ENCODE measurements around the gene OPN4. TPM values are rescaled to one million over a fixed set of nuclear protein-coding genes. Genes with fewer than 3 reads are reported as not detected.
"Not testable (repeated sequence)": the region's sequence is repeated elsewhere in the genome, so short reads cannot be mapped to it uniquely, and the experiment has no call there.

OPN4 gene
- total RNA-seq, 4 donors from 2014 or later: 1.5 TPM; not detected in 3

DNA sequence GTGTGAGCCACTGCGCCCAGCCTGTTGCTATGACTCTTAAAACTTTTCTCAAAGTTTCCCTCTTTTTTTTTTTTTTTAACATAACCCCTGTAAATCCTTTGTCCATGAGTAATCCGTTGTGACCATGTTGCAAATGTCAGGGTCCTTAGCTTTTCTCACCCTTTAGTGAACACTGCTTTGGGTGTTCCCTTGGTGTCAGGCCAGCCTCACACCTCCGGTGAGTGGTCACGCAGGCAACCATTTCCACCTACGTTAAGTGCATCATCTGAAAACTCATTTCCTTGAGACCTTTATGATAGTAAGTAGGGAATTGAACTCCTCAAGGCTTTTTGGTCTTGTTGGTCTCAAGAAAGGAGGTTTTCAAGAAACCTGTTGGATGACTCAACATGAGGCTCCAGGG lies 41.3 kb upstream of the OPN4 start:
- DNase-seq: no peak
- no peak overlapping the region for H3K27ac ChIP-seq
- no peaks in the 10 kb centered on the region for H3K27me3 ChIP-seq
- WGBS, 2 donors (ENCODE audit: low coverage in 1 of 2): 87 to 91% methylated on average over 3 to 5 of the region's 5 CpGs
- H3K4me1 ChIP-seq: no peaks in the 10 kb centered on the region
- TF ChIP-seq EP300 (IDR thresholded peaks at IDR 0.05; ENCODE audit: low read depth) (no peak), POLR2A (IDR thresholded peaks at IDR 0.05) (no peak), POLR2AphosphoS5 (IDR thresholded peaks at IDR 0.05) (no peak)
- TF ChIP-seq, protein P1, sequence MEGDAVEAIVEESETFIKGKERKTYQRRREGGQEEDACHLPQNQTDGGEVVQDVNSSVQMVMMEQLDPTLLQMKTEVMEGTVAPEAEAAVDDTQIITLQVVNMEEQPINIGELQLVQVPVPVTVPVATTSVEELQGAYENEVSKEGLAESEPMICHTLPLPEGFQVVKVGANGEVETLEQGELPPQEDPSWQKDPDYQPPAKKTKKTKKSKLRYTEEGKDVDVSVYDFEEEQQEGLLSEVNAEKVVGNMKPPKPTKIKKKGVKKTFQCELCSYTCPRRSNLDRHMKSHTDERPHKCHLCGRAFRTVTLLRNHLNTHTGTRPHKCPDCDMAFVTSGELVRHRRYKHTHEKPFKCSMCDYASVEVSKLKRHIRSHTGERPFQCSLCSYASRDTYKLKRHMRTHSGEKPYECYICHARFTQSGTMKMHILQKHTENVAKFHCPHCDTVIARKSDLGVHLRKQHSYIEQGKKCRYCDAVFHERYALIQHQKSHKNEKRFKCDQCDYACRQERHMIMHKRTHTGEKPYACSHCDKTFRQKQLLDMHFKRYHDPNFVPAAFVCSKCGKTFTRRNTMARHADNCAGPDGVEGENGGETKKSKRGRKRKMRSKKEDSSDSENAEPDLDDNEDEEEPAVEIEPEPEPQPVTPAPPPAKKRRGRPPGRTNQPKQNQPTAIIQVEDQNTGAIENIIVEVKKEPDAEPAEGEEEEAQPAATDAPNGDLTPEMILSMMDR (IDR thresholded peaks at IDR 0.05): no peak
- in situ Hi-C loops (cut with MboI; ENCODE audit: low pct_ligation_motif_present in 1 of 4, low pct_unique_long_range_greater_than_20kb in 1 of 4, low sequenced_read_pairs in 3 of 4) (no loop called here), intact Hi-C loops (cut with DNase I; ENCODE audit: low total_unique reads) (no loop called here)
- no peaks in the 10 kb centered on the region for H3K9me3 ChIP-seq
- H3K36me3 ChIP-seq: no peaks in the 10 kb centered on the region
- H3K4me3 ChIP-seq: no peak overlapping the region

DNA sequence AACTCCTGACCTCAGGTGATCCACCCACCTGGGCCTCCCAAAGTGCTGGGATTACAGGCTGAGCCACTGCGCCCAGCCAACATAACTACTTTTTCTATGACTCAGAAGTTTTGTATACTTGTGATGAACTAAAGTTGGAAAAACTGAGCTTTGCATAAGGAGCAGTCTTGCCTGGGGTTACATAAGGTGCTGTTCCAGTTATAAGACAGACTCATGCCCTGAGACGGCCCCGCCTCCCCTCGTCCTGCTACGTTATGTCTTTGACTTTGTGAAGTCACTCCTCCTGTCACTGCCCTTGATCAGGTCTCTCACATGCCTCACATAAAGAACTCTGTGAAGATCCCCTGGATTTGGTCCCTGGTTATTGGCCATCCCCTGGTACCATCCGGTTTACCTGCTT lies 40.4 kb upstream of the OPN4 start:
- no peaks in the 10 kb centered on the region for H3K27me3 ChIP-seq
- no peaks in the 10 kb centered on the region for H3K9me3 ChIP-seq
- H3K4me3 ChIP-seq: no peak overlapping the region
- no peak overlapping the region for H3K27ac ChIP-seq
- no peaks in the 10 kb centered on the region for H3K4me1 ChIP-seq
- no peak for DNase-seq
- H3K36me3 ChIP-seq: no peaks in the 10 kb centered on the region
- in situ Hi-C loops (cut with MboI; ENCODE audit: low pct_ligation_motif_present in 1 of 4, low pct_unique_long_range_greater_than_20kb in 1 of 4, low sequenced_read_pairs in 3 of 4) (no loop called here), intact Hi-C loops (cut with DNase I; ENCODE audit: low total_unique reads) (no loop called here)
- 91 to 100% methylated on average over 2 to 6 of the region's 6 CpGs for WGBS, 2 donors (ENCODE audit: low coverage in 1 of 2)
- TF ChIP-seq EP300 (IDR thresholded peaks at IDR 0.05; ENCODE audit: low read depth) (no peak), POLR2A (IDR thresholded peaks at IDR 0.05) (no peak), POLR2AphosphoS5 (IDR thresholded peaks at IDR 0.05) (no peak)
- TF ChIP-seq, protein P1 (IDR thresholded peaks at IDR 0.05): no peak

- intact Hi-C loops (cut with DNase I; ENCODE audit: low total_unique reads): no loop called here
- 74 to 75% methylated on average over 1 to 4 of the region's 4 CpGs for WGBS, 2 donors (ENCODE audit: low coverage in 1 of 2)
Measured at GRCh38 chr10:86614853-86615252, 39.5 kb upstream of the OPN4 start.

DNA sequence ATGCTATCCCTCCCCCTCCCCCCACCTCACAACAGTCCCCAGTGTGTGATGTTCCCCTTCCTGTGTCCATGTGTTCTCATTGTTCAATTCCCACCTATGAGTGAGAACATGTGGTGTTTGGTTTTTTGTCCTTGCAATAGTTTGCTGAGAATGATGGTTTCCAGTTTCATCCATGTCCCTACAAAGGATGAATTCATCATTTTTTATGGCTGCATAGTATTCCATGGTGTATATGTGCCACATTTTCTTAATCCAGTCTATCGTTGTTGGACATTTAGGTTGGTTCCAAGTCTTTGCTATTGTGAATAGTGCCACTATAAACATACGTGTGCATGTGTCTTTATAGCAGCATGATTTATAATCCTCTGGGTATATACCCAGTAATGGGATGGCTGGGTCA lies 37.1 kb upstream of the OPN4 start:
- in situ Hi-C loops (cut with MboI; ENCODE audit: low pct_ligation_motif_present in 1 of 4, low pct_unique_long_range_greater_than_20kb in 1 of 4, low sequenced_read_pairs in 3 of 4); intact Hi-C loops (cut with DNase I; ENCODE audit: low total_unique reads): not testable (repeated sequence)

More at GRCh38 chr10:86614853-86615252, 39.5 kb upstream of the OPN4 start:
- Histone ChIP-seq H3K9me3 (no peaks in the 10 kb centered on the region), H3K27me3 (no peaks in the 10 kb centered on the region), H3K27ac (no peak overlapping the region), H3K4me1 (no peaks in the 10 kb centered on the region), H3K4me3 (no peak overlapping the region), H3K36me3 (no peaks in the 10 kb centered on the region)
- no peak for DNase-seq
- in situ Hi-C loops (cut with MboI; ENCODE audit: low pct_ligation_motif_present in 1 of 4, low pct_unique_long_range_greater_than_20kb in 1 of 4, low sequenced_read_pairs in 3 of 4): no loop called here
- TF ChIP-seq, protein P1 (IDR thresholded peaks at IDR 0.05): no peak

GRCh38 chr10:86628311-86628710 lies 26.0 kb upstream of the OPN4 start:
- no peak overlapping the region for H3K27ac ChIP-seq
- intact Hi-C loops (cut with DNase I; ENCODE audit: low total_unique reads) (no loop called here), in situ Hi-C loops (cut with MboI; ENCODE audit: low pct_ligation_motif_present in 1 of 4, low pct_unique_long_range_greater_than_20kb in 1 of 4, low sequenced_read_pairs in 3 of 4) (no loop called here)
- peaks cover 27% of the 10 kb centered on the region for H3K27me3 ChIP-seq
- H3K4me3 ChIP-seq: no peak overlapping the region
- 96 to 98% methylated on average over 2 of the region's 2 CpGs for WGBS, 2 donors (ENCODE audit: low coverage in 1 of 2)
- H3K36me3 ChIP-seq: no peaks in the 10 kb centered on the region
- peaks cover 0 to 8% (median 6%) of the 10 kb centered on the region in 4 donors for H3K4me1 ChIP-seq
- no peak for DNase-seq
- no peaks in the 10 kb centered on the region for H3K9me3 ChIP-seq
- no peak for TF ChIP-seq POLR2A (IDR thresholded peaks at IDR 0.05)
- TF ChIP-seq, protein P1 (IDR thresholded peaks at IDR 0.05): no peak
- TF ChIP-seq EP300 (IDR thresholded peaks at IDR 0.05; ENCODE audit: low read depth): no peak
- no peak for TF ChIP-seq POLR2AphosphoS5 (IDR thresholded peaks at IDR 0.05)

More for the DNA sequence above, 37.1 kb upstream of the OPN4 start:
- WGBS, 2 donors (ENCODE audit: low coverage in 1 of 2): 83 to 86% methylated on average over 1 to 2 of the region's 2 CpGs
- not testable (repeated sequence) for H3K4me1 ChIP-seq, H3K36me3 ChIP-seq, H3K27ac ChIP-seq, DNase-seq, H3K9me3 ChIP-seq, H3K27me3 ChIP-seq, H3K4me3 ChIP-seq

Measured in transverse colon (tissue), 4 donors.